Panc1 (cell line): Measurements from ENCODE around the gene GRID1. TPM values are rescaled to one million over a fixed set of nuclear protein-coding genes. Genes with fewer than 3 reads are reported as not detected.

Experiments used
- ATAC-seq: fragments of 200-7000 bp; cut with Tn5 transposase; 2 replicates; pipeline ENCODE4 v1.9.1; 2020; ENCODE audit warnings: mild to moderate bottlenecking, moderate library complexity
- BruUV-seq: library from RNA; stranded (reverse); fragments of 400-500 nt; replicated peaks from 2 replicates; lab custom pipeline; 2021; lab: Mats Ljungman, UMichigan
- CTCF ChIA-PET: fragments of 300-600 bp; sonication (Branson Sonifier 250); formaldehyde crosslinking; loops from one replicate; lab custom pipeline; 2022; ENCODE audit warnings: antibody characterized with exemption; lab: Charles Lee
- POLR2A ChIA-PET: fragments of 300-600 bp; sonication (Branson Sonifier 250); formaldehyde crosslinking; loops from one replicate; lab custom pipeline; 2022; ENCODE audit warnings: antibody characterized with exemption; lab: Charles Lee
- DNase-seq: peaks from one replicate; pipeline ENCODE4 v3.0.0-alpha.2; 2010; ENCODE audit warnings: low read depth, low spot score
- H3K27ac ChIP-seq: 2 replicates; pipeline ENCODE4 v1.5.1; 2011; ENCODE audit warnings: mild to moderate bottlenecking, low read length, inconsistent platforms
- H3K27me3 ChIP-seq: fragments of 200-500 bp; sonication (Bioruptor generic); 2 replicates; pipeline ENCODE4 v1.6.0; 2014; ENCODE audit warnings: low read length, inconsistent platforms; ENCODE audit not compliant: control insufficient read depth, insufficient read depth
- H3K36me3 ChIP-seq: fragments of 200-500 bp; sonication (Bioruptor generic); 2 replicates; pipeline ENCODE4 v1.5.1; 2014; ENCODE audit warnings: inconsistent platforms, mild to moderate bottlenecking, low read length, moderate library complexity; ENCODE audit not compliant: control insufficient read depth, insufficient read depth
- H3K4me1 ChIP-seq: 2 replicates; pipeline ENCODE4 v1.5.1; 2011; ENCODE audit warnings: inconsistent platforms, mild to moderate bottlenecking, low read length, moderate library complexity; ENCODE audit not compliant: control insufficient read depth, insufficient read depth
- H3K4me3 ChIP-seq, 2 experiments: 2 replicates each; pipeline ENCODE4 v1.5.1; 2011 to 2012; ENCODE audit warnings: low read depth in 2 of 2, low read length in 2 of 2, mild to moderate bottlenecking in 2 of 2, inconsistent platforms in 1 of 2, moderate library complexity in 1 of 2
- H3K9me3 ChIP-seq: fragments of 200-500 bp; sonication (Bioruptor generic); 2 replicates; pipeline ENCODE4 v1.5.1; 2014; ENCODE audit warnings: low read depth, mild to moderate bottlenecking, inconsistent platforms, low read length, moderate library complexity; ENCODE audit not compliant: control insufficient read depth, insufficient read depth
- CTCF ChIP-seq: fragments of 450-650 bp; IDR thresholded peaks from 2 replicates; pipeline ENCODE4 v1.5.1; 2017; ENCODE audit warnings: mild to moderate bottlenecking
- POLR2AphosphoS5 ChIP-seq: IDR thresholded peaks from 2 replicates; pipeline ENCODE4 v1.6.1; 2012; ENCODE audit warnings: mild to moderate bottlenecking, low read depth, low read length, moderate library complexity
- REST ChIP-seq, 2 experiments: IDR thresholded peaks; 2 replicates each; pipeline ENCODE4 v1.6.1; 2011 to 2012; ENCODE audit warnings: low read depth in 2 of 2, control low read depth in 1 of 2, low read length in 1 of 2, mild to moderate bottlenecking in 1 of 2, moderate library complexity in 1 of 2; ENCODE audit not compliant: insufficient read depth in 1 of 2
- SIN3A ChIP-seq: IDR thresholded peaks from 2 replicates; pipeline ENCODE4 v1.6.1; 2012; ENCODE audit warnings: low read depth, mild to moderate bottlenecking, low read length, moderate library complexity, borderline replicate concordance; ENCODE audit not compliant: insufficient read depth
- TCF7L2 ChIP-seq: IDR thresholded peaks from 2 replicates; pipeline ENCODE4 v1.6.1; 2011; ENCODE audit warnings: mild to moderate bottlenecking, low read depth, low read length, inconsistent platforms
- in situ Hi-C: cut with HindIII; loops from 2 replicates; pipeline ENCODE4 v1.10.0; 2016; ENCODE audit warnings: low sequenced_read_pairs, low pct_unique_long_range_greater_than_20kb
- intact Hi-C: fragments of 100-400 bp; cut with micrococcal nuclease; formaldehyde crosslinking; loops from one replicate; pipeline ENCODE4 v1.10.0; 2022; ENCODE audit not compliant: unreplicated experiment
- total RNA-seq: library from RNA; stranded (reverse); gene quantifications from one replicate; pipeline ENCODE4 v1.2.1, GENCODE V29; 2021; ENCODE audit not compliant: unreplicated experiment

The GRID1 gene
- total RNA-seq, 1 experiment from 2014 or later, result 2.3 TPM

DNA sequence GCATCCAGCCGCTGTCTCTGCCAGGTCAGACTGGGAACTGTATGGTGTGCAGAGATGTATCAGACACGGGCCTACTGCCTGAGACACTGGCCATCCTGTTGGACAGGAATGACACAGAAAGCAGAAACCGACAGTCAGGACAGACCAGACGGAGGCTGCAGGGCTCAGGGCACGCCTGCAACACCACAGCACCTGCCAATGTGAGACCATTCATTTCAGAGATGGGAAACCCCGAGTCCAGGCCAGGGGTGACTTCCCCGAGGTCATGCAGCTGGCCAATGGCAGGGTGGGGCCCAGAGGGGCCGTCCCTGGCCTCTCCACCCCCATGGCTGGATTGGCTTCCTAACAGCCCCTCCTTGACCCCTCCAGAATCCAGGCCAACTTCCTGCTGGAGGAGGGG is 34.7 kb downstream of the GRID1 start:
- no TSS peak for BruUV-seq
- Histone ChIP-seq H3K4me3 (no peak overlapping the region), H3K9me3 (no peaks in the 10 kb centered on the region), H3K27ac (no peak overlapping the region), H3K4me1 (no peaks in the 10 kb centered on the region), H3K36me3 (no peaks in the 10 kb centered on the region), H3K27me3 (peaks cover 4% of the 10 kb centered on the region; the same call in 1 of the 2 replicates)
- in situ Hi-C loops (no loop called here), intact Hi-C loops (no loop called here)
- TF ChIP-seq SIN3A (no peak), POLR2AphosphoS5 (no peak)
- ChIA-PET CTCF (no interaction called here), POLR2A (no interaction called here)
- no peak for DNase-seq
- ATAC-seq, result peak; percentile 17; the same call in 1 of the 2 replicates

DNA sequence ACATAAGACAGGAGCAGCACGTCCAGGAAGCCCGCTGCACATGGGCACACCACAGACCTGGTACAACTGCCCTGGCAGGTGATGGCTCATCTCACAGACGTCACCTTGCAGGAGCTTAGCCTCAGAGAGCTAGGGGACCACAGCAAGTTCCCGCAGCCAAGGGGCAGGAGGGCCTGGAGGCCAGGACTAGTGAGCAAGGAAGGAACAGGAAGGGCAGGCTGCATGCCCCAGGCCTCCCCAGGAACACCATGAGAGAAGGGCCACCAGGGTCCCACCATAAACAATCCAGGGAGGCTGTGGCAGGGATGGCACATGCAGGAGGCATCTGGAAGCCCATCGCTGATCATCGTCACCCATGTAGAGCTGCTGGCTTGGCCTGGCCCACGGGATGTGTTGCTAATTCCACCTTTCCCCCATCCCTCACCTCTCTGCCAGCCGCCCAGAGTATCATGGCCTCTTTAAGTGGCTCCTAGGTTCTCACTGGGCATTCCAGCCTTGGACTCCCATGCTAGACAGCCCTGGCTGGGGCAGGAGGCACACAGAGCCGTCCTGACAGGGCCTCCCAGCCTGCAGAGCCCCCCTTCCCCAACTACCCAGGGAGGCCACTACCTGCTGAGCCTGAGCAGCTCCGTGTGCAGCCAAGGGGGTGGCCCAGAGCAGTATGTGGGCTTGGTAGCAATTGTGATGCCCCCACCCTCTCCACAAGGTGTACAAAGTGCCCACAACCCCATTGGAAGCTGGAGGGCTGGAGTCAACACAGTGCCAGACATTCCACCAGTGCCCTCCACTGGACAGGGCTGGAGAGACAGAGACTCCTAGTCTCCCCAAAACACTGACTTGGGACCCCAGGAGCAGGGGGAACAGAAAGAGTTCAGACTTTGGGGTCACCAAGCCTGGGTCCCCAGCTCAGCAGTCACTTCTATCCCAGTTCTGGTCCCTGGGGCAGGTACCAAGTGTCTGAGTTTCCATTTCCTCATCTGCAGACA is 35.5 kb downstream of the GRID1 start:
- Histone ChIP-seq H3K4me1 (no peaks in the 10 kb centered on the region), H3K9me3 (no peaks in the 10 kb centered on the region), H3K27ac (no peak overlapping the region), H3K27me3 (peaks cover 6% of the 10 kb centered on the region; the same call in 1 of the 2 replicates), H3K36me3 (no peaks in the 10 kb centered on the region), H3K4me3 (no peak overlapping the region)
- no TSS peak for BruUV-seq
- TF ChIP-seq SIN3A, result no peak
- TF ChIP-seq REST (IDR thresholded peaks at IDR 0.05; ENCODE audit: insufficient read depth in 1 of 2, low read depth in 2 of 2, low read length in 1 of 2), result no peak
- TF ChIP-seq TCF7L2, result no peak
- ChIA-PET CTCF (no interaction called here), POLR2A (no interaction called here)
- DNase-seq, result no peak
- ATAC-seq, result 0 out of 2 replicates have a peak, but pooled peaks have one; percentile 39
- in situ Hi-C loops (no loop called here), intact Hi-C loops (no loop called here)

DNA sequence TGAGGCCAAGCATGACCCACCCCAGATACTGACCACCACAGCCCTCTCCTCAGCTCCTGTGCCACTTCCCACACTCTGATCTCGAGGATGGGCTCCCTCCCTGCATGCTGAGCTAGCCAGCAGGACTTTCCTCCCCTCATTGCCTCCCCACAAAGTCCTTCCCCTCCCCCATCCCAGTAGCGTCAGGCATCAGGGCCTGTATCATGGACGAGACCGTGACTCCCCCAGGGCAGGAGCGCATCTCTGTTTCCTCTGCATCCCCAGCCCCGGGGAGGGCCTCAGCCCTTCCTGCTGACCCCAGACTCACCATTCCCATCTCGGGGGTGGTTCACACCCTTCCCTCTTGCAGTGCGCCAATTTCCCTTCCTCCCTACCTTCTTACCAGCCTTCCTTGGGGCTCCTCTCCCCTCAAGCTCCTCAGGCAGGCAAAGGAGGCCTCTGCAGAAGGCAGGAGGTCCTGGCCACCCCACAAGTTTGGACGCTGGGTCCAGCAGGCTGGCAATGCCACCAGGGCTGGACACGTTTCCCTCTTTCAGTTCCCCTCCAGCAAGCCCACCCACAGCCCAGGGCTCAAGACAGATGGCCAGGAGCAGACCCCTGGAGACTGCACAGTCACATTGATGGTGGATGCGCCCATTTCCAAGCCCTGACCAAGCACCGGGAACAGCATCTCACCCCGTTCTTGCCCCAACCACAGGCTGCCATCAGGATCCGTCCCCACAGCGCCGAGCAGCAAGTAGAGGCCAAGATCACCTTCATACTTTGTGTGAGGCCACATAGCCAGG is 36.5 kb downstream of the GRID1 start:
- Histone ChIP-seq H3K27ac (no peak overlapping the region), H3K4me3 (no peak overlapping the region), H3K4me1 (no peaks in the 10 kb centered on the region), H3K9me3 (no peaks in the 10 kb centered on the region), H3K36me3 (no peaks in the 10 kb centered on the region), H3K27me3 (peaks cover 7% of the 10 kb centered on the region; the same call in 1 of the 2 replicates)
- DNase-seq (no peak), ATAC-seq (no peak)
- TF ChIP-seq CTCF (no peak), TCF7L2 (no peak), SIN3A (no peak), POLR2AphosphoS5 (no peak), REST (IDR thresholded peaks at IDR 0.05; ENCODE audit: insufficient read depth in 1 of 2, low read depth in 2 of 2, low read length in 1 of 2) (no peak)
- intact Hi-C loops, result loop anchor here (2.0 kb wide), 1 partner anchor 27 kb away; no protein-coding TSS in a partner anchor
- POLR2A ChIA-PET, result no interaction called here
- in situ Hi-C loops, result no loop called here
- CTCF ChIA-PET, result no interaction called here
- no TSS peak for BruUV-seq
